ENCODE results near the gene CGN. TPM values are rescaled to one million over a fixed set of nuclear protein-coding genes. Genes with fewer than 3 reads are reported as not detected.
A peak's percentile ranks its signal among the peaks of the same experiment; 100 is the strongest.

The CGN gene
- total RNA-seq, 1 donor from 2014 or later = 29.0 TPM

DNA sequence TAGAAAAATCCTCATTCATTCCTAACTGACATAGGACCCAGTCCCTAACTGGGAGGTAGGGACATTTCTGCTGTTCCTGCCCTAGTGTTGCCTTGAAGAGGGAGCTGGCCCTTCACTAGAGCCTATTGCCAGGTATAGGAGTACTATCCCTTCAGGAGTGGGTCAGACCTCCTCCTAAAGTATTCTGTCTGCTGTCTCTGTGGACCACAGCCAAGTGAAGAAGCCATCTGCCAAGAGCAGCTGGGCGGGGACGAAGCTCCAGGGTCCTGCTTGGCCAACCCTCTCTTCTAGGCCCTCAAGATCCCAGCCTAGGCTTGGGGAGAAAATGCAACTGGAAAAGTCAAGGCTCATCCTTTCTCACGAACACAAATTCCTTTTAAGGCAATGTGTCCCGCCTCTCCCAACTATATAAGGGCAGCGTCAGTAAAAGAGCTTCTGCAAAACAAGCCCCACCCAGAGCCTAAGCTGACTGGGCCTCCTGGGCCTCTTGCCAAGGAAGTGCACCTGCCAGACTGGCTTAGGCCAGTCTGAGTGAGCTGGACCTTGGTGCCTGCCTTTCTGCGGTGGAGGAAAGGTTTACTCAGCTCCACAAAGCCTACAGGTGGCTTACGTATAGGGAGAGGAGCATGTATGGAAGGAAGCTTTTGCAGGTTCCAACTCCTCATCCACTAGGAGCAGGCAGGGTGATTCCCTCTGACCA is 28.3 kb downstream of the CGN start:
- peak; percentile 79 for DNase-seq (ENCODE audit: extremely low spot score, unreplicated experiment)
- no peaks in the 10 kb centered on the region for H3K27me3 Mint-ChIP-seq
- peak overlapping the region; percentile 98 for H3K27ac Mint-ChIP-seq

DNA sequence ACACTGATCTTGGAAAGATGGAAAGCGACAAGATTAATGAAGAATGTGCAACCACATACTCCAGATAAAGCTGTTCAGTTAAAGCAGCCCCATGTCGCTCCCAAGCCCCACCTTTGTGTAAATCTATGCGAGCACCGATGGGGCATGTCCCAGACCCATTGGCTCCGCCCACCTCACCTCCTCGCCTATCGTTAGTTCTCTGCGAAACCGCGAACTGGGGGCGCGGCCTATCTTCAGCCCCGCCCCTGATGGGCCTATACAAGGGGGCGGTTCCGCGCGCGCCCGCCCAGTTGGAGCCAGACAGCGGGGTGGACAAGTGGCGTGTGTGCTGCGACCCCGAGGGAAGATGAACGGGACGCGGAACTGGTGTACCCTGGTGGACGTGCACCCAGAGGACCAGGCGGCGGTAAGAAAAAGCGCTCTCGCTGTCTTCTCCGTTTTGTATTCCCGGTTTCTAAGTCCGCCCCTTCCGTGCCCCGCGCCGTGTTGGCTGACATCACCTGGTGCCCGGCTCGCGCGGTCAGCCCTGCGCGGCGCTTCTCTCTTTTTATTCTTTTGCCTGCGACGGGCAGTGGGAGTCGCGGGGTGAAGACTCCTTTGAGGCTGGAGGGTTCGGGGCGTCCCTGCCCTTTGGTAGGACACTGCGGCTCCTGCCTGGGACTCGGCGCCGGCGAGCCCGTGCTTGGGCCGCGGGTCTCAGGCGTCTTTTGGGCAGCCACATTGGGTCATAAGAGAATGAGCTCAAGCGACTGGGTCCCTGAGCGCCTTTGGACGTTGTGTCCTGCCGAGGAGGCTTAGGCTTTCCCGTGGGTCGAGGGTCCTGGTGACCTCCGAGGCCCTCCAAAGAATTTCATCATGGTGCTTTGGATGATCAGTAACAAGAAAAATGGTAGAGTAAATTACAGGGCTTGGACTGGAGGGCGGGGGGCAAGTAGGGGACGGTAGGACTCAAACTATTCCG is 29.1 kb downstream of the CGN start, which contains the start of gene TUFT1:
Gene TUFT1, plus strand, starts transcription at position 289 of the 961 bp plus-strand sequence. Its CDS starts 58 bp downstream, at position 347.
- peaks cover 16% of the 10 kb centered on the region for H3K4me1 Mint-ChIP-seq (ENCODE audit: unreplicated experiment)
- peak within 1 kb of the TSS; percentile 97 for H3K4me3 Mint-ChIP-seq
- peak; percentile 91 for DNase-seq (ENCODE audit: extremely low spot score, unreplicated experiment)
- H3K27ac Mint-ChIP-seq = peak within 1 kb of the TSS; percentile 98
- peaks cover 9% of the 10 kb centered on the region for H3K36me3 Mint-ChIP-seq
- H3K9me3 Mint-ChIP-seq = no peaks in the 10 kb centered on the region
- TF ChIP-seq, protein P1, sequence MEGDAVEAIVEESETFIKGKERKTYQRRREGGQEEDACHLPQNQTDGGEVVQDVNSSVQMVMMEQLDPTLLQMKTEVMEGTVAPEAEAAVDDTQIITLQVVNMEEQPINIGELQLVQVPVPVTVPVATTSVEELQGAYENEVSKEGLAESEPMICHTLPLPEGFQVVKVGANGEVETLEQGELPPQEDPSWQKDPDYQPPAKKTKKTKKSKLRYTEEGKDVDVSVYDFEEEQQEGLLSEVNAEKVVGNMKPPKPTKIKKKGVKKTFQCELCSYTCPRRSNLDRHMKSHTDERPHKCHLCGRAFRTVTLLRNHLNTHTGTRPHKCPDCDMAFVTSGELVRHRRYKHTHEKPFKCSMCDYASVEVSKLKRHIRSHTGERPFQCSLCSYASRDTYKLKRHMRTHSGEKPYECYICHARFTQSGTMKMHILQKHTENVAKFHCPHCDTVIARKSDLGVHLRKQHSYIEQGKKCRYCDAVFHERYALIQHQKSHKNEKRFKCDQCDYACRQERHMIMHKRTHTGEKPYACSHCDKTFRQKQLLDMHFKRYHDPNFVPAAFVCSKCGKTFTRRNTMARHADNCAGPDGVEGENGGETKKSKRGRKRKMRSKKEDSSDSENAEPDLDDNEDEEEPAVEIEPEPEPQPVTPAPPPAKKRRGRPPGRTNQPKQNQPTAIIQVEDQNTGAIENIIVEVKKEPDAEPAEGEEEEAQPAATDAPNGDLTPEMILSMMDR (conservative IDR thresholded peaks at IDR 0.05) = no peak
- H3K27me3 Mint-ChIP-seq = no peaks in the 10 kb centered on the region

More for the DNA sequence above, 28.3 kb downstream of the CGN start:
- H3K4me1 Mint-ChIP-seq (ENCODE audit: unreplicated experiment) = peaks cover 16% of the 10 kb centered on the region
- H3K4me3 Mint-ChIP-seq = peak overlapping the region; percentile 97
- TF ChIP-seq, protein P1 (conservative IDR thresholded peaks at IDR 0.05) = no peak
- H3K9me3 Mint-ChIP-seq = no peaks in the 10 kb centered on the region
- peaks cover 9% of the 10 kb centered on the region for H3K36me3 Mint-ChIP-seq

DNA sequence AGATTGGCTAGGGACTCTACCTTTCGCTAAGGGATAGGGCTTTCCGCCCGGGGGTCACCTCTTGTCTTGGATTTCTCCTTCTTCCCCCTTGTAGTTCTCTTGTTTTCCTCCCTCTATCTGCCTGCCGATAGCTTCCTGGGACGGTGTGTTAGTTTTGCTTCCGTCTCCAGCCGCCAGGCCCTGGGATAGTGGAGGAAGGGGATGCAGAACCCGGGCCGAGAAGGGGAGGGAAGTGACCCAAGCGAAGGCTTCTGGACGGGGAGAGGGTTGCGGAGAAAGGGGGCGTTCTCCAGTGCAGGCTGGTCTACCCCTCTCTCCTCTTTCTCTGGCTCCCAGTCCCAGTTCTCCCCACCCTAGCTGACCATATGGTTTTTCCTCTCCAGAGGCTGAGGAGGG is 29.8 kb downstream of the CGN start:
- Mint-ChIP-seq H3K36me3 (peaks cover 9% of the 10 kb centered on the region), H3K9me3 (no peaks in the 10 kb centered on the region), H3K4me1 (ENCODE audit: unreplicated experiment) (peaks cover 16% of the 10 kb centered on the region), H3K4me3 (peak overlapping the region; percentile 97), H3K27me3 (no peaks in the 10 kb centered on the region), H3K27ac (peak overlapping the region; percentile 98)
- DNase-seq (ENCODE audit: extremely low spot score, unreplicated experiment) = no peak
- TF ChIP-seq, protein P1 (conservative IDR thresholded peaks at IDR 0.05) = peak; percentile 24

DNA sequence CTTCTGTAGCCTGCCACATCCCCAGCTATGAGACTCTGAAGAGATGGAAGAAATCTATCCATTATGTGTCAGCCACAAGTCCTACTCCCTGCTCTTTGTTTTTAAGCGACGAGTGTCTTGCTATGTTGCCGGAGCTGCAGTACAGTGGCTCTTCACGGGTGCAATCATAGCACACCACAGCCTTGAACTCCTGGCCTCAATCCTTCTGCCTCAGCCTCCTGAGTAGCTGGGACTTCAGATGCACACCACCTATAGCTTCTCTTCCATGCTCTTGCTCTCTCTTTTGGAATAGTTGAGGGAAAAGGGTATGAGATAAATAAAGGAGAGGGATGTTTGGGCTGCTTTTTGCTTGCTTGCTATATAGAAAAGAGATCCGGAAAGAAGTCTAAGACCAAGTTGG is 30.6 kb downstream of the CGN start:
- no peak for DNase-seq (ENCODE audit: extremely low spot score, unreplicated experiment)
- Mint-ChIP-seq H3K36me3 (peaks cover 9% of the 10 kb centered on the region), H3K4me1 (ENCODE audit: unreplicated experiment) (peaks cover 17% of the 10 kb centered on the region), H3K4me3 (peak overlapping the region; percentile 97), H3K27me3 (no peaks in the 10 kb centered on the region), H3K9me3 (no peaks in the 10 kb centered on the region), H3K27ac (peak overlapping the region; percentile 98)
- TF ChIP-seq, protein P1 (conservative IDR thresholded peaks at IDR 0.05) = no peak

DNA sequence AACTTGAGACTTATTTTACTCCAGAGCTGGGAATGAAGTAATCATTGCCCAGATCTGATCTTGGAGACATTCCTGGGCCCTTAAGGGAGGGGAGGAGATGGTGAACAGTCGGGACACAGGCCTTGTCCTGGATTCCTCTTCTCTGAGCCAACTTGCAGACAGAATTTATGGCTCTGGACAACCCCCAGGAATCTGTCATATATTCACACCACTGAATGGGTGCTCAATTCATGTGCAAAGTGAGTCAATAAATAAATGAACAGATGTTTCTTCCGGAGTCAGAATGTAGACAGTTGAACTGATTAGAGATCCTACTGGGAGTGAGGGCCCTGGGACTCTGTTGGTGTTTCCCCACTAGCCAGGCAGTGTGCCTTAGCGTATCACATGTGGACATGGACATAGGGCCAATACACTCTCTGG is 31.5 kb downstream of the CGN start:
- H3K27me3 Mint-ChIP-seq = no peaks in the 10 kb centered on the region
- peak overlapping the region; percentile 98 for H3K27ac Mint-ChIP-seq
- H3K4me1 Mint-ChIP-seq (ENCODE audit: unreplicated experiment) = peaks cover 25% of the 10 kb centered on the region
- H3K36me3 Mint-ChIP-seq = peaks cover 16% of the 10 kb centered on the region
- TF ChIP-seq, protein P1 (conservative IDR thresholded peaks at IDR 0.05) = no peak
- no peaks in the 10 kb centered on the region for H3K9me3 Mint-ChIP-seq
- peak overlapping the region; percentile 97 for H3K4me3 Mint-ChIP-seq
- DNase-seq (ENCODE audit: extremely low spot score, unreplicated experiment) = no peak
